DMS114 treated with DMSO at 0.1 percent for 48 hours (cell line): ENCODE measurements around the gene ATG10.
A peak's percentile ranks its signal among the peaks of the same experiment; 100 is the strongest.

Source experiments
- DNase-seq: peaks from one replicate; lab custom pipeline; 2025; ENCODE audit not compliant: unreplicated experiment; lab: John Stamatoyannopoulos, UW

The ATG10 gene

DNA sequence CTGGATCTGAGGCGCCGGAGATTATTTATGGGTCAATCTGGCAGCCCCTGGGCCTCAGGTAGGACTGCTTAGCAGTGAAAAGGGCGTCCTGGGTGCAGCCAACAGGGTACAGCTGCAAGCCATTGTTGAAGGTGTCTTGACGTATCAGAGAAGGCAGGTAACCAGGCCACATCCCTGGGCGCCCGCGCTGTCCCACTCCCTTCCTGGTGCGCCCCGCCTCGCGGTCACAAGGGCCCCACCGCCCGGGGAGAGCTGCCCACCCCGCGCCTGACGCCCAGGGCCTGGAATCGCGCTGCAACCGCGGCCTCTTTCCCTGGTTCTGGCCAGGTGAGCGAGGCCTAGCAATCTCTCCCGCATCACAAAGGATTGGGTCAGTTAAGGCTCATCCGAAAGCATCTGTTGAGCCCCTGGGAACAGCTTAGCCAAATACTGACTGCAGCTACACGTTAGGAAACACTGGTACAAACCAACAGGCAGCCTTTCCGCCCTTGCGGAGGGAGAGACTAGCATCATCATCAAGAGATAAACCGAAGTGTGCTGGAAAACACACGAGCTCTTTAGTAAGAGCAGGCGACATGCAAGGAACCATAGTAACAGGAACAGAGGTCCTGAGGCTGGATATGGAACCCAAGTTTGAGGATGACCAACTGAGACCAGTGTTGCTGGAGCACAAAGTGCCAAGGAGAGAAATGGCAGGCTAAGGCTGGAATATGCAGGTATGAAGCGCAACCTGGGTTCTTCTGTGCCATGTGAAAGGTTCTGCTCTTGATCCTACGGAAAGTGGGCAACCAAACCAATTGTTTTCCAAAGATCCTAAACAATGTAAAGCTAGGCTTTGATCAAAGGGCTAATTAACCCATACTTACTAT, 302.8 kb downstream of the ATG10 start:
- DNase-seq: no peak

DNA sequence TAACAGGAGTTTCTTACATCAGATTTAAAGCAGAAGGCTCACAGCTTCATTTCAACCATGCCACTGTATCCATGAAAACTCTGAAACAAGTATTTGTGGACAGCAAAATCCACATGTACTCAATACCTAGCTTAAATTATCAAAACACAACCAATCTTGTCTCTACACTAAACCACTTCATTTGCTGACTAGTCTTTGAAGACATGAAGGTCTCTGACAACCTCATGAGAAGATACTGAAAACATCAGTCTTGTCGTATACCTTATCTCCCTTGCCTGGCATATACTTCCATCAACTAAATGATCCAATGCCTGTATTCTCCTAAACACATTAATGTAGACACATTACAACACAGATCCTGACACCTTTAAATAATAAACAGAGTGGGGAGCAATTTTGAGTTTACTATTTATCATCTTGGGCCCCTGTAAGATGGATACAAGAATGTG, 303.4 kb downstream of the ATG10 start:
- no peak for DNase-seq

DNA sequence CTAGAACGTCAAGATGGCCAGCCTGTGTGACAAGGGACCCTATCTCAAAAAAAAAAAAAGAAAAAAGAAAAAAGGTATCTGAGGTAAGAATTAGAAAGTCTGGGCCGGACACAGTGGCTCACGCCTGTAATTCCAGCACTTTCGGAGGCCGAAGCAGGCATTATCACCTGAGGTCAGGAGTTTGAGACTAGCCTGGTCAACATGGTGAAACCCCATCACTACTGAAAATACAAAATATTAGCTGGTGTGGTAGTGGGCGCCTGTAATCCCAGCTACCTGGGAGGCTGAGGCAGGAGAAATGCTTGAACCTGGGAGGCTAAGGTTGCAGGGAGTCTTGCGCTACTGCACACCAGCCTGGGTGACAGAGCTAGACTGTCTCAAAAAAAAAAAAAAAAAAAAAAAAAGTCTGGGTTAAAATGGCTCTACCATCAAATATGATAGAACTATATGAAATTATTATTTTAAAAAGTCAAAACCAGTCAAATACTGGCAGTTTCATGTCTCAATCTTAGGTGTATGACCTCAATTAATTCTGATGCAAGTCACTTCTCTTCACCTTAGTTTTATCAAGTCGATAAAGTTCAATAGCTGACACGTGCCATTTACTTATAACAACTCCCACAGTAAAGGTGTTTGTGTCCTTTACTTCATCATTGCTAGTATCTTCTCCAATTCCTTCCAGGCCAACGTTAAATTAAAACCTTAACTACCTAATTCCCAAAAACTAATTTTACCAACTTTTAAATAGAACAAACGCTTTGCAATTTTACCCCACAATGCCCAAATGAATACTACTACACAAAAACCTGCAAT, 305.2 kb downstream of the ATG10 start:
- no peak for DNase-seq

DNA sequence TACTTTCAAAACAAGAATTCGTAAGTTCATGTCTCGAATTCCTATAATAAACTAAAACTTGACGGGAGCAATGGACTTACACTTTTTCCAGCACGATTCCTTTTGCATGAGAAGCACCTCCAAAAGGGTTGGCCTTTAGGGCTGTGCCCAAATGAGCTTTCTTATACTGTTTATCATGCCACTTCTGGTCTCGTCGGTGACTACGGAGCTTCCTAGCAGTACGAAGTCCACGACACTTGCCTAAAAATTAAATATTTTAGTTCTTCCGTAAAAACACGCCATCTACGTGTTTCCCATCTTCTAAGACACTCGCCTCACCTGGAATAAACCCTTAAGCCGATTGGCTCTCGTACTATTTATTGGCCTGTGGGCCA, 305.8 kb downstream of the ATG10 start:
- no peak for DNase-seq

DNA sequence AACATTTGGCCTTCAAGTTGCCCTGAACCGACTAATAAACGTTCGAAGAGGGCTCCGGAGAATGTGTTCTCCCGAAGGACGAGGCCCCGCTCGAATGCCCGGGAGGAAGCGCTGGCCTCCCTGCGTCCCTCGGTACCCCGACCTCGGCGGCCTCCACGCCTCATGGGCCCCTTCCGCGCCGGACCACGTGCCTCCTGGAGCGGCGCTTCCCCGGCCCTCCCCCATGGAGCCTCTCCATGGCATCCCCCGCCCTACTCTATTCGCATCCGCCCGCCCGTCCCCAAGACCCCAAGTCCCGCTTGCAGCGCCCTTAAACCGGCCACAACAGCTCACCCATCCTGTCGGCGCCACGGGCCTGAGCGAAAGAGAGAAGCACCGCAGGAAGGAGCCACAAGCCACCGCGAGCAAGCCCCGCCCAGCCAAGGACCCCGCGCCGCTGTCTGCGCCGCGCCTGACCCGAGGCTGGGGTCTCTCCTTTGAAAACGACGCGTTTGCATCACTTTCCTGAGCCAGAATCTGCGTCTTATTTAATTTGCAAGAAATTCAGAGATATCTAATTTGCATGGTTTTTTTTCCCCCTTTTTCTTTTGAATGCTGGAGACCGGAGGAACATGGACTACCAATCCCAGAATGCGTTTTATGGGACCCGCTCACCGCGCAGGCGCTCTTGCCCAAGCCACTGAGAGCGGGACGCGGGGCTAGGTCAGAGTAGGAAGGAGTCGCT, 306.3 kb downstream of the ATG10 start, which contains the start of gene RPS23:
Gene RPS23, minus strand, starts transcription at position 368 of the 724 bp plus-strand sequence. Its CDS starts 31 bp downstream, at position 337.
- peak; percentile 87 for DNase-seq

DNA sequence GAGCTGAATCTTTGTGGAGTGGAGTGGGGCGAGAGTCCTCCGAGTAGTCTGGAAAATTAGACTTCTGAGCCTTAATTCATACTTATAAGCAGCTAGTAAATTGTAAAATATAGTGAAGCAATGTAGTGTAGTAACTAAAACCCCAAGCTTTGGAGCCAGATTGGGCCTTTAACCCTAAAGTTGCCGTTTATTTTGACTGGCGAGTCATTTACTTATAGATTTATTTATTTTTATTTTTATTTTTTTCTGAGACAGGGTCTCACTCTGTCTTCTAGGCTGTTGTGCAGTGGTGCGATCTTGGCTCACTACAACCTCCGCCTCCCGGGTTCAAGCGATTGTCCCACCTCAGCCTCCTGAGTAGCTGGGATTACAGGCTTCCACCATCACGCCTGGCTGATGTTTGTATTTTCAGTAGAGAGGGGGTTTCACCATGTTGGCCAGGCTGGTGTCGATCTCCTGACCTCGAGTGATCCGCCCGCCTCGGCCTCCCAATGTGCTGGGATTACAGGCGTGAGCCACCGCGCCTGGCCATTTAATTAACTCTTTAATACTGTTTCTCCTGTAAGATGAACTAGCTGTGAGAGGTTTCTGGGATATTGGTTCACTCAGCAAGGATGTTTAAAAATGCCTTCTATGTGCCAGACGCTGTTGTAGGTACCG, 307.0 kb downstream of the ATG10 start:
- no peak for DNase-seq

DNA sequence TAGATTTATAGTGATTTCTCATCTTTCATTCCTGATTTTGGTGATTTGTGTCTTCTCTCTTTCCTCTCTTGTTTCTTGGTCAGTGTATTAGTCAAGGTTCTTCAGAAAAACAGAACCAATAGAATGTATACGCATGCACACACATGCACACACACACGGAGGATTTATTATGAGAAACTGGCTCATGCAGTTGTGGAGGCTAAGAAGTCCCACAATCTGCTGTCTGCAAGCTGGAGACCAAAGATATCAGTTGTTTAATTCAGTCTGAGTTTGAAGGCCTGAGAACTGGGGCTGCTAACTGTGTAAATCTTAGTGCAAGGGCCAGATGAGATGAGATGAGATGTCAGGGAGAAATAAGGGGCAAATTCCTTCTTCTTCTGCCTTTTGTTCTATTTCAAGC, 312.1 kb downstream of the ATG10 start:
- DNase-seq: no peak

DNA sequence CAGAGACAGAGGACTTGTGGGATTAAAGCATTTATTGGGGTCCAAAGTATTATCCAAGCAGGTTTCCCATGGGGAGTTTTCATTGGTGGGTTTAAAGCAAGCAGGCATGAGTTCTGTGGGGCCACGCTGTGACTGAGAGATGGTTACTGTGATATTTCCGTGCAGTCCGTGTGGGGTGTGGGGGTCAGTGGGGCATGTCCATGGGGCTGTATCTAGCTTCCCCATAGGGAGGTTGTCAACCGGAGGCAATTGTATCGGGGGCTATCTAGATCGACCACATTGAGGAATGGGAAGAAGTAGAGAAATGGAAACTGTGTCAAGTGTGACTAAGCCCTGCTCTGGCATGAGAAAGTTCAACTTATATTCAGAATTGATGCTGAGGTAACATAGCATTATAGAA, 313.4 kb downstream of the ATG10 start:
- DNase-seq: no peak

DNA sequence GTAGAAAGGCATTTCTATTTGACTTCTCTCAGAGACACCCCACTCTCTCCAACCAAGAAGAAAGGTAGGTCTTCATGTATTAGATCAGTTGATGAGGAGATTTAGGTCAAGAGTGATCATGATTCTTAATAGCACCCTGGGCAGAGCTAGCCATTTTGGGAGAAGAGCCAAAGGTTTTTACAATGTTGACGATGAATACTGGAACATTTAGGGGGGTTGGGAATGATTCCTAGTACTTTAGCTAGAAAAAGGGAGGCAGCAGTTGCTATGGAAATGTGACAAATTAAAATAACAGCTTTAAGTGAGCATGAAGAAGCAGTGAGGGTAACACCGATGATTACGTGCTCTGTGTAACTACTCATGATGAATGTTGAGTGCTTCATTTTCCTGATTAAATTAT, 315.8 kb downstream of the ATG10 start:
- DNase-seq: no peak

DNA sequence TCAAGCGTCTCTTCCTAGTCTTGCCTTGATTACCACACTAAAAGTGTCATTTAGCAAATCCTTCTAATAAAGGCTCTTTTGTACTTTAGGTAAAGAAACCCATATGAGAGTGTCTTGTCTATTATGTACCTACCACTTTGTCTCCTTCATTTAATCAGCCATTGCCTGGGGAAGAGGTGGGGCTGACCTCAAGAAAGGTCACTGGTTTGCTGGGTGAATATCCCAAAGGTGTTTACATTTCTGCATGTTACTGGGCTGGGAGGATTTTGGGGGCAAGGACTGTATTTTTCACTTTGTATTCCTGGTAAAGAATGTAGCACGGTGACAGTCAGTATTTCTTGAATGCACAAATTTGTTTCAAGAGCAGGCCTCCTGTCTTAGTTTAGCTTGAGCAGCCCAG, 318.2 kb downstream of the ATG10 start:
- DNase-seq: no peak

DNA sequence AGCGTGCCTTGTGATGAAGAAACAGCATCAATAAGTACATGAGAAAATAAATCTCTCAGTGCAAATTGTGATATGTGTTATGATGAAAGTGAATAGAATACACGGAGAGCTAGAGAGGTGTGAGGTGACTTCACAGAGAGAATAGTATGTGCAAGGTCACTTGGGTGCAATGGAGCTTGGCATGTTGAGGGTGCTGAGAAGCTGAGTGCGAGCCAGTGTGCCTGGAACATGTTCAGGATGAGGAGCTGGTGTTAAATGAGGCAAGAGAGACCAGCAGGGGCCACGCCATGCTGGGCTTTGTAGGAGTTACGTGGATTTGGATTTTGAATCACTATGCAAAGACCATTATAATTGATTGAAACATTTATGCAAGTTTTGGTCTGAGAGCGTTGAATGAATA, 319.1 kb downstream of the ATG10 start:
- DNase-seq: no peak

DNA sequence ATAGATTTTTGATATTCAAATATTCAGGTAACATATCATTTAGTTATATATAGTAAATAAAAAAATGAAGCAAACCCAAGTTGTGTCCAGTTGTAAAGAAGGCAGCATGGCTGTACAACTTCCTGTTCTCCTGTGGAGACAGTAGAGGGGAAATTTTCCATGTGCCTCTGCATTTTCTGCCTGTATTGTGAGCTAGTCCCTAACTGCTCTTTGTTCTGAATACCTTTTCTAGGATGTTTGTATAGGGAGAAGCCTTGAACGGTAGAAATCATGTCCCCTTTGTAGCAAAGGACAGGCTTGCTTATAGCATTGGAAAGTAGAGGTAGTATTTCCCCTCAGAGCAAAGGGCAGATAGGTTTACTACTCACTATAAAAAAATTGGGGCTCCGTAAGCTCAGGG, 319.6 kb downstream of the ATG10 start:
- no peak for DNase-seq

DNA sequence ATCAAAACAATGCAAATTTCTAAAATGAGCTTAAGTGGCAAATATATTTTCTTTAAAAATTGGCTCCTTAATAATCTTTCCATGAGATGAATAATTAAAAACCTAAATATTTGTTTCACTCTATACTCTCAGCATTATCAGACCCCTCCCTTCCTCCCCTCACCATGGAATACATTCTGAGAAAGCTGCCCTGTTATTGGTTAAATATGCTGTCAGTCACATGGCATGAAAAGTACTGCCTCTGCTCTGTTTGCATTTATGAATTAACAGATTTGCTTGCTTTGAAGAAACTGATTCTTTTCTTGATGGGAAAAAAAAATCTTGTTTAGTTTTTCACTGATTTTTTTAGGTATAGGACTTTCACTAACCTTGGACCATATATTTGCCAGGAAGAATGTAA, 323.3 kb downstream of the ATG10 start:
- no peak for DNase-seq

DNA sequence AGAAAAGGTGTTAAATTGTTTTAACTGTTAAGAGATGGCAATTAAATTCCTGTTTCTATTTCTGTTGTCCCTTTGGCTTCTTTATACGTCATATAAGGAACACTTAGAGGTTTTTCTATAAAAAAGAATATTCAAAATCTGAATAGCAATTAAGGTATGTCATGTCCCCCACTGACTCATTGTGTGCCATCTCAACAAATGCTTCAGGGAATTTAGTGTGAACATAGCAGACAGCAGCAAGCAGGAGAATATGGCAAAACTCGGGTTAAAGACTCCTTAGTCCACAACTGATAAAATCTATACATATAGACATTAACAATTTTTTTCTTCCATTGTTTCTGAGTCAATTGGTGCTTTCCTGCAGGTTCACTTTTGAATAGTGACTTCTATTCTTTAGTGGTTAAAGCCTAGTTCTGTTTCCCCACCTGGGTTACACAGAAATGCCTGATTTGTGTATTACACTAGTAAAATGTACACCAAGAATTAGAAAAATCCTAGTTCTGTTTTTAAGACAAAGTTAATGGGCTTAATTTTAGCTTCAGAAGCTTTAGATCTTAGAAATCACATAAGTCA, 324.2 kb downstream of the ATG10 start:
- no peak for DNase-seq

DNA sequence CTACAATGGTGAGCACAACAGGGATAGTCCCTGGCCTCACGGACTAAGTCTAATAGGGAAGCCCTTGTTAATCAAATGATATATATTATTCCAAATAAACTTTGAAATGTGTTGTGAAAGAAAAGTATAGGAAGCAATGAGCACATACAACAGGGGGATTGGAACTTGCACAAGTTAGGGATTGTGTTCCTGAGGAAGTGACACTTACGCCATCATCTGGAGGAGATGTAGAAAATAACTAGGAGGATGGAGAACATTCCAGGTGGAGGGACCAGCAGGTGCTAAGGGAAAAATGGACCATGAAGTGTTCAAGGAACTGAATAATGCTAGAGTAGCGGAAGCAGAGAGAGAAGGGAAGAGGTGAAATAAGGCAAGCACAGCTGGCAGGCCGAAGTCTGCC, 325.1 kb downstream of the ATG10 start:
- DNase-seq: no peak

DNA sequence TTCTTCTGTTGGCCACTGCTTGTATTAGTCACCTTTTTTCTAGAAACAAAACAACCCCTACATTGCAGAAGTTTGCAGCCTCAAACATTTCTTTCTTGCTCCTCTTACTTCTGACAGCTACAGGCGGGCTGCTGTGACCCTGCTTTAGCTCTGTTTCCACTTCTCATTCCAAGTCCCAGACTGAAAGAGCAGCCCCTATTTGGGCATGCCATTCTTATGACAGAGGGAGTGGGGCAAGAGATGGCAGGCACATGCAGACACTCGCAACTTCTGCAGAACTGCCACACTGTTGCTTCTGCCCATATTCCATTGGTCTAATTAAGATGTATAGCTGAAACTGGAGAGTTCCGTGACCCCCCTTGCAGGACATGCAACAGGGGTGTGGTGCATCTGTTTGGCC, 325.9 kb downstream of the ATG10 start:
- no peak for DNase-seq

DNA sequence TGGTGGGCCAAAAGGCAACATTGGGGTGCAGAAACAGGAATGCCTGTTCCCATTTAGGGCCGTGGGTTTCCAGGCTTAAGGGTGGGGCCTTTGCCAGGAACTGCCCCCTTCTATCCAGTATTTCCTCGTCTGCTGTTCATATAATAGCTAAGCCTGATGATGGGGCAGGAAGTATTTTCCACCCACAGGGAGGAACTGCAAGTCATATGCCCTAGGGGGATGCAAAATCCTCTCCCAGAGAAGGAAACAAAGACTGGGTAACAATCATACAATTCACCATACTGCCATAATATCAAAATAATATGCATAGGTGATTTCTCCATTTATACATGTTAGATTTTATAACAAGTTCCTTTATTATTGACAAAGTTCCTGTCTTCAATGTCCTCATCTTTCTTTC, 326.8 kb downstream of the ATG10 start:
- no peak for DNase-seq

DNA sequence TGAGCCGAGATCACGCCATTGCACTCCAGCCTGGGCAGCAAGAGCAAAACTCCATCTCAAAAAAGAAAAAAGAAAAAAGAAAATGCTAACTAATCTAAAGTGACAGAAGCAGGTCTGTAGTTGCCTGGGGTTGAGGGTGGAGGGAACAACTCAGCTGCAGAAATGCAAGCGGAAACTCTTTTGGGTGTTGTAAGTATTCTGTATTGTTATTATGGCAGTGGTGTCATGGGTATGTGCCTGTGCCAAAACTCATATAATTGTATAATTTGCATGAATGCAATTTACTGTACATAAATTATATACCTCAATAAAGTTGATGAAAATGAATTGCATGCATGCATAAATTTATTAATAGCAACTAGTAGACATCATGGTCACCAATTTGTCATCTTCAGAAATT, 329.4 kb downstream of the ATG10 start:
- no peak for DNase-seq
